WTC11 (cell line): ENCODE results near the gene IFITM10. TPM values are rescaled to one million over a fixed set of nuclear protein-coding genes. Genes with fewer than 3 reads are reported as not detected.
A peak's percentile ranks its signal among the peaks of the same experiment; 100 is the strongest.

Experiments used
- ATAC-seq: fragments of 200-7000 bp; cut with Tn5 transposase; 2 replicates; pipeline ENCODE4 v1.10.0; 2021; ENCODE audit warnings: mild to moderate bottlenecking, moderate library complexity
- CTCF ChIA-PET: fragments of 300-600 bp; sonication (Branson Sonifier 250); formaldehyde crosslinking; loops from one replicate; lab custom pipeline; 2021; ENCODE audit warnings: antibody characterized with exemption; lab: Charles Lee
- POLR2A ChIA-PET: fragments of 350-600 bp; sonication (Branson Sonifier 250); formaldehyde crosslinking; loops from one replicate; lab custom pipeline; 2021; ENCODE audit warnings: antibody characterized with exemption; lab: Charles Lee
- DNase-seq: peaks from one replicate; pipeline ENCODE4 v3.0.0; 2021; ENCODE audit warnings: low spot score
- H3K27ac Mint-ChIP-seq: 2 replicates; pipeline ENCODE4 v1.8.0; 2021; ENCODE audit warnings: mixed read lengths
- H3K27me3 Mint-ChIP-seq: 2 replicates; pipeline ENCODE4 v1.8.0; 2021; ENCODE audit warnings: low read depth, mild to moderate bottlenecking, moderate library complexity, mixed read lengths
- H3K36me3 Mint-ChIP-seq: 2 replicates; pipeline ENCODE4 v1.8.0; 2021; ENCODE audit warnings: mixed read lengths
- H3K4me1 Mint-ChIP-seq: 2 replicates; pipeline ENCODE4 v1.8.0; 2022; ENCODE audit warnings: mixed read lengths
- H3K4me3 Mint-ChIP-seq: 2 replicates; pipeline ENCODE4 v1.8.0; 2021; ENCODE audit warnings: mild to moderate bottlenecking, moderate library complexity, mixed read lengths
- H3K9me3 Mint-ChIP-seq: 2 replicates; pipeline ENCODE4 v1.8.0; 2021; ENCODE audit warnings: mixed read lengths
- E2F4 ChIP-seq: sonication (generic); formaldehyde crosslinking; IDR thresholded peaks from 2 replicates; pipeline ENCODE4 v1.8.1; 2022; ENCODE audit warnings: low read depth, mild to moderate bottlenecking, moderate library complexity, missing genetic modification reagents, borderline replicate concordance
- FOXP4 ChIP-seq: sonication (generic); formaldehyde crosslinking; IDR thresholded peaks from 2 replicates; pipeline ENCODE4 v1.8.0; 2022; ENCODE audit warnings: mild to moderate bottlenecking, missing genetic modification reagents
- IRF2 ChIP-seq: sonication (generic); formaldehyde crosslinking; IDR thresholded peaks from 2 replicates; pipeline ENCODE4 v1.8.0; 2022; ENCODE audit warnings: low read depth, missing genetic modification reagents, borderline replicate concordance
- JUN ChIP-seq: sonication (generic); formaldehyde crosslinking; IDR thresholded peaks from 2 replicates; pipeline ENCODE4 v1.8.0; 2023; ENCODE audit warnings: mild to moderate bottlenecking, missing genetic modification reagents
- KAT7 ChIP-seq: sonication (generic); formaldehyde crosslinking; IDR thresholded peaks from 2 replicates; pipeline ENCODE4 v1.8.1; 2023; ENCODE audit warnings: missing genetic modification reagents, mild to moderate bottlenecking, borderline replicate concordance
- MYBL2 ChIP-seq: sonication (generic); formaldehyde crosslinking; IDR thresholded peaks from 2 replicates; pipeline ENCODE4 v1.8.1; 2023; ENCODE audit warnings: mild to moderate bottlenecking, moderate library complexity, missing genetic modification reagents
- NFATC4 ChIP-seq: fragments of 250-450 bp; sonication (Bioruptor Pico); IDR thresholded peaks from 2 replicates; pipeline ENCODE4 v1.9.0; 2021; ENCODE audit warnings: mild to moderate bottlenecking
- NFE2L1 ChIP-seq: sonication (generic); formaldehyde crosslinking; IDR thresholded peaks from 2 replicates; pipeline ENCODE4 v1.8.1; 2023; ENCODE audit warnings: missing genetic modification reagents
- NFYB ChIP-seq: sonication (generic); formaldehyde crosslinking; conservative IDR thresholded peaks from 2 replicates; pipeline ENCODE4 v1.8.0; 2022; ENCODE audit warnings: low read depth, missing genetic modification reagents
- NR3C1 ChIP-seq: sonication (generic); formaldehyde crosslinking; conservative IDR thresholded peaks from 2 replicates; pipeline ENCODE4 v1.8.1; 2023; ENCODE audit warnings: low read depth, mild to moderate bottlenecking, missing genetic modification reagents
- TEAD1 ChIP-seq: sonication (generic); formaldehyde crosslinking; IDR thresholded peaks from 2 replicates; pipeline ENCODE4 v1.8.0; 2022; ENCODE audit warnings: mild to moderate bottlenecking, missing genetic modification reagents
- TEAD4 ChIP-seq: sonication (generic); formaldehyde crosslinking; IDR thresholded peaks from 2 replicates; pipeline ENCODE4 v1.8.0; 2022; ENCODE audit warnings: mild to moderate bottlenecking, missing genetic modification reagents
- USF1 ChIP-seq: sonication (generic); formaldehyde crosslinking; IDR thresholded peaks from 2 replicates; pipeline ENCODE4 v1.8.0; 2022; ENCODE audit warnings: mild to moderate bottlenecking, missing genetic modification reagents
- ZNF232 ChIP-seq: sonication (generic); formaldehyde crosslinking; IDR thresholded peaks from 2 replicates; pipeline ENCODE4 v1.8.0; 2022; ENCODE audit warnings: mild to moderate bottlenecking, missing genetic modification reagents
- ZNF263 ChIP-seq: sonication (generic); formaldehyde crosslinking; IDR thresholded peaks from 2 replicates; pipeline ENCODE4 v1.8.1; 2022; ENCODE audit warnings: low read depth, mild to moderate bottlenecking, moderate library complexity, missing genetic modification reagents
- ZNF423 ChIP-seq: fragments of 250-450 bp; sonication (Bioruptor Pico); IDR thresholded peaks from 2 replicates; pipeline ENCODE4 v2.1.2; 2022; ENCODE audit warnings: mild to moderate bottlenecking, moderate library complexity
- ZNF425 ChIP-seq: fragments of 250-450 bp; sonication (Bioruptor Pico); conservative IDR thresholded peaks from 2 replicates; pipeline ENCODE4 v1.9.0; 2021; ENCODE audit warnings: mild to moderate bottlenecking
- ZNF532 ChIP-seq: fragments of 250-450 bp; sonication (Bioruptor Pico); IDR thresholded peaks from 2 replicates; pipeline ENCODE4 v1.9.0; 2021; ENCODE audit warnings: mild to moderate bottlenecking, borderline replicate concordance
- ZSCAN18 ChIP-seq: fragments of 250-450 bp; sonication (Bioruptor Pico); IDR thresholded peaks from 2 replicates; pipeline ENCODE4 v2.1.2; 2022; ENCODE audit warnings: mild to moderate bottlenecking, moderate library complexity
- total RNA-seq: library from RNA; stranded (reverse); gene quantifications from 3 replicates; pipeline ENCODE4 v1.2.3, GENCODE V29; 2021

Gene IFITM10
- total RNA-seq, 1 experiment from 2014 or later, result 1.7 TPM

- TF ChIP-seq ZNF232 (no peak), ZNF423 (CRISPR knock-in tag) (peak; percentile 73), USF1 (CRISPR knock-in tag) (0 out of 2 replicates have a peak, but pooled peaks have one; percentile 22), FOXP4 (CRISPR knock-in tag) (no peak), NFE2L1 (CRISPR knock-in tag) (peak; percentile 98)
- no peaks in the 10 kb centered on the region for H3K36me3 Mint-ChIP-seq
- peaks cover 8% of the 10 kb centered on the region for H3K27me3 Mint-ChIP-seq
- DNase-seq, result peak; percentile 61
- CTCF ChIA-PET, result interaction anchor here (0.6 to 3.3 kb wide), 10 partner anchors 24 to 467 kb away, joined by 3 to 22 read pairs (median 4); no protein-coding TSS in a partner anchor
- H3K4me1 Mint-ChIP-seq, result peaks cover 20% of the 10 kb centered on the region
- POLR2A ChIA-PET, result interaction anchor here (0.6 kb wide), 1 partner anchor 66 kb away, joined by 4 read pairs; no protein-coding TSS in a partner anchor
- H3K9me3 Mint-ChIP-seq, result peaks cover 4% of the 10 kb centered on the region
- no peak overlapping the region for H3K4me3 Mint-ChIP-seq
- peak; percentile 90 for ATAC-seq
- no peak overlapping the region for H3K27ac Mint-ChIP-seq
Measured at GRCh38 chr11:1772270-1773130, 22.1 kb upstream of the IFITM10 start.

- Mint-ChIP-seq H3K27ac (no peak overlapping the region), H3K4me3 (no peak overlapping the region), H3K36me3 (no peaks in the 10 kb centered on the region), H3K4me1 (peaks cover 20% of the 10 kb centered on the region), H3K27me3 (peaks cover 6% of the 10 kb centered on the region), H3K9me3 (peaks cover 2% of the 10 kb centered on the region)
- ChIA-PET CTCF (interaction anchor here (1.0 to 3.3 kb wide), 6 partner anchors 25 to 132 kb away, joined by 3 to 22 read pairs (median 6); no protein-coding TSS in a partner anchor), POLR2A (interaction anchor here (0.6 kb wide), 2 partner anchors 65 to 81 kb away, joined by 4 read pairs; no protein-coding TSS in a partner anchor)
- TF ChIP-seq ZNF425 (CRISPR knock-in tag), result no peak
- no peak for TF ChIP-seq NFATC4 (CRISPR knock-in tag)
- no peak for TF ChIP-seq ZNF263
- no peak for TF ChIP-seq NFE2L1 (CRISPR knock-in tag)
- TF ChIP-seq NR3C1 (CRISPR knock-in tag), result no peak
- no peak for TF ChIP-seq TEAD4
- TF ChIP-seq ZNF532 (CRISPR knock-in tag), result no peak
- no peak for TF ChIP-seq NFYB (CRISPR knock-in tag)
- no peak for TF ChIP-seq JUN (CRISPR knock-in tag)
- no peak for TF ChIP-seq MYBL2 (CRISPR knock-in tag)
- no peak for TF ChIP-seq E2F4 (CRISPR knock-in tag)
- TF ChIP-seq TEAD1 (CRISPR knock-in tag), result no peak
- no peak for TF ChIP-seq IRF2 (CRISPR knock-in tag)
- TF ChIP-seq KAT7 (CRISPR knock-in tag), result no peak
- no peak for TF ChIP-seq ZSCAN18 (CRISPR knock-in tag)
- no peak for DNase-seq
- ATAC-seq, result no peak
Measured at GRCh38 chr11:1771700-1772099, 21.3 kb upstream of the IFITM10 start.
